Smooth muscle cell (in vitro differentiated cells): ENCODE results near the gene PEX14. TPM values are rescaled to one million over a fixed set of nuclear protein-coding genes. Genes with fewer than 3 reads are reported as not detected.
A peak's percentile ranks its signal among the peaks of the same experiment; 100 is the strongest.

Experiments
- DNase-seq: peaks from one replicate; lab custom pipeline; 2025; ENCODE audit not compliant: unreplicated experiment; lab: John Stamatoyannopoulos, UW
- H2AFZ ChIP-seq: fragments of 200-600 bp; sonication (generic); 2 replicates; pipeline ENCODE4 v1.6.0; 2016; ENCODE audit warnings: antibody characterized with exemption, low read depth, mild to moderate bottlenecking
- H3F3A ChIP-seq: fragments of 200-600 bp; sonication (generic); 2 replicates; pipeline ENCODE4 v1.6.0; 2017; ENCODE audit warnings: antibody characterized with exemption, low read depth
- H3K27ac ChIP-seq: fragments of 200-600 bp; sonication (generic); 2 replicates; pipeline ENCODE4 v1.5.1; 2016; ENCODE audit warnings: low read depth, mild to moderate bottlenecking
- H3K27me3 ChIP-seq: fragments of 200-600 bp; sonication (generic); 2 replicates; pipeline ENCODE4 v1.6.1; 2016; ENCODE audit warnings: low read depth, mild to moderate bottlenecking
- H3K36me3 ChIP-seq: fragments of 200-600 bp; sonication (generic); 2 replicates; pipeline ENCODE4 v1.5.1; 2016; ENCODE audit warnings: low read depth
- H3K4me1 ChIP-seq: fragments of 200-600 bp; sonication (generic); 2 replicates; pipeline ENCODE4 v1.5.1; 2016; ENCODE audit warnings: low read depth
- H3K4me2 ChIP-seq: fragments of 200-600 bp; sonication (generic); 2 replicates; pipeline ENCODE4 v1.6.0; 2016; ENCODE audit warnings: mild to moderate bottlenecking
- H3K4me3 ChIP-seq: fragments of 200-600 bp; sonication (generic); 2 replicates; pipeline ENCODE4 v1.5.1; 2016; ENCODE audit warnings: mild to moderate bottlenecking
- H3K79me2 ChIP-seq: fragments of 200-600 bp; sonication (generic); 2 replicates; pipeline ENCODE4 v1.6.0; 2016; ENCODE audit warnings: low read depth, mild to moderate bottlenecking
- H3K9ac ChIP-seq: fragments of 200-600 bp; sonication (generic); 2 replicates; pipeline ENCODE4 v1.6.0; 2016; ENCODE audit warnings: low read depth
- H3K9me3 ChIP-seq: fragments of 200-600 bp; sonication (generic); replicated peaks from 2 replicates; pipeline ENCODE4 v1.5.1; 2016; ENCODE audit warnings: low read depth
- H4K20me1 ChIP-seq: fragments of 200-600 bp; sonication (generic); 2 replicates; pipeline ENCODE4 v1.6.0; 2016; ENCODE audit warnings: low read depth
- CTCF ChIP-seq: fragments of 200-600 bp; sonication (generic); IDR thresholded peaks from 2 replicates; pipeline ENCODE4 v1.5.1; 2017; ENCODE audit warnings: borderline replicate concordance, mild to moderate bottlenecking, antibody characterized with exemption; ENCODE audit not compliant: insufficient read depth, poor library complexity, severe bottlenecking
- WGBS: methylation state at CpG from one replicate; pipeline ENCODE4 v1.1.7; 2016; ENCODE audit warnings: low lambda C conversion rate; 5-methylcytosine and 5-hydroxymethylcytosine counted together
- polyA plus RNA-seq: library from polyadenylated mRNA; unstranded; fragments of >200 nt; fragmentation: Nextera tagmentation; extraction: Ambion mirVana; gene quantifications from 2 replicates; pipeline ENCODE4 v1.2.1, GENCODE V29; 2016
- total RNA-seq: library from RNA; depleted of rRNA; stranded (reverse); fragments of >200 nt; gene quantifications from 2 replicates; pipeline ENCODE4 v1.2.3, GENCODE V29; 2014

PEX14 gene
- total and polyA plus RNA-seq, 2 experiments from 2014 or later = 14.2 to 15.2 TPM

- Histone ChIP-seq H3K36me3 (no peaks in the 10 kb centered on the region), H3K79me2 (peaks cover 19% of the 10 kb centered on the region), H3K4me2 (no peak overlapping the region), H3K4me1 (peaks cover 20% of the 10 kb centered on the region), H3K9me3 (no peaks in the 10 kb centered on the region), H3K27me3 (no peaks in the 10 kb centered on the region), H3K9ac (no peak overlapping the region), H3K27ac (no peak overlapping the region), H4K20me1 (peaks cover 98% of the 10 kb centered on the region), H3F3A (peaks cover 21% of the 10 kb centered on the region), H3K4me3 (no peak overlapping the region), H2AFZ (no peak overlapping the region)
- DNase-seq = no peak
- TF ChIP-seq CTCF = peak; percentile 79
- WGBS = 55% methylated on average over 17 of the region's 17 CpGs
Measured at GRCh38 chr1:10507111-10507879, 32.5 kb downstream of the PEX14 start.

GRCh38 chr1:10508511-10508951 is 33.8 kb downstream of the PEX14 start:
- DNase-seq = no peak
- H3K36me3 ChIP-seq = no peaks in the 10 kb centered on the region
- no peak overlapping the region for H3K4me2 ChIP-seq
- H3K4me1 ChIP-seq = peaks cover 20% of the 10 kb centered on the region
- H4K20me1 ChIP-seq = peaks cover 98% of the 10 kb centered on the region
- no peak overlapping the region for H2AFZ ChIP-seq
- H3K4me3 ChIP-seq = no peak overlapping the region
- 16% methylated on average over 3 of the region's 3 CpGs for WGBS
- no peaks in the 10 kb centered on the region for H3K9me3 ChIP-seq
- peaks cover 21% of the 10 kb centered on the region for H3F3A ChIP-seq
- no peak overlapping the region for H3K27ac ChIP-seq
- no peak for TF ChIP-seq CTCF
- no peaks in the 10 kb centered on the region for H3K27me3 ChIP-seq
- peaks cover 28% of the 10 kb centered on the region for H3K79me2 ChIP-seq
- H3K9ac ChIP-seq = no peak overlapping the region

GRCh38 chr1:10509809-10510509 is 35.2 kb downstream of the PEX14 start:
- peak overlapping the region; percentile 83 for H3K27ac ChIP-seq
- peak overlapping the region; percentile 76 for H3K4me2 ChIP-seq
- H4K20me1 ChIP-seq = peaks cover 97% of the 10 kb centered on the region
- H3K4me3 ChIP-seq = no peak overlapping the region
- H3K4me1 ChIP-seq = peaks cover 25% of the 10 kb centered on the region
- TF ChIP-seq CTCF = no peak
- no peak overlapping the region for H3K9ac ChIP-seq
- peaks cover 30% of the 10 kb centered on the region for H3K79me2 ChIP-seq
- peaks cover 21% of the 10 kb centered on the region for H3F3A ChIP-seq
- no peaks in the 10 kb centered on the region for H3K27me3 ChIP-seq
- no peaks in the 10 kb centered on the region for H3K36me3 ChIP-seq
- no peak for DNase-seq
- 90% methylated on average over 6 of the region's 6 CpGs for WGBS
- H3K9me3 ChIP-seq = no peaks in the 10 kb centered on the region
- no peak overlapping the region for H2AFZ ChIP-seq
